Mesenchymal stem cell (in vitro differentiated cells and primary cell): ENCODE data around the gene MICAL3.

Experiments
- DNase-seq: peaks from one replicate; pipeline ENCODE4 v3.0.0-alpha.2; 2013
- H2AFZ ChIP-seq: one replicate; pipeline ENCODE4 v1.6.1; 2013; ENCODE audit warnings: low read depth, mild to moderate bottlenecking, control low read depth, inconsistent platforms, low read length, moderate library complexity
- H2AK5ac ChIP-seq: 2 replicates; pipeline ENCODE4 v1.6.1; 2013; ENCODE audit warnings: low read length, moderate library complexity, mild to moderate bottlenecking, inconsistent platforms; ENCODE audit not compliant: severe bottlenecking
- H2BK120ac ChIP-seq: one replicate; pipeline ENCODE4 v1.6.1; 2013; ENCODE audit warnings: low read depth, mild to moderate bottlenecking, inconsistent platforms, low read length, moderate library complexity
- H2BK12ac ChIP-seq, 2 experiments: one replicate each; pipeline ENCODE4 v1.6.1; 2013; ENCODE audit warnings: inconsistent platforms in 2 of 2, low read length in 2 of 2, mild to moderate bottlenecking in 2 of 2, moderate library complexity in 2 of 2, control low read depth in 1 of 2
- H2BK15ac ChIP-seq: one replicate; pipeline ENCODE4 v1.6.1; 2013; ENCODE audit warnings: mild to moderate bottlenecking, low read depth, inconsistent platforms; ENCODE audit not compliant: poor library complexity, severe bottlenecking
- H2BK5ac ChIP-seq: 2 replicates; pipeline ENCODE4 v1.6.1; 2013; ENCODE audit warnings: low read depth, mild to moderate bottlenecking, low read length, control low read depth, inconsistent platforms; ENCODE audit not compliant: poor library complexity, severe bottlenecking
- H3K14ac ChIP-seq, 2 experiments: one replicate each; pipeline ENCODE4 v1.6.1; 2013; ENCODE audit warnings: inconsistent platforms in 2 of 2, low read length in 2 of 2, control low read depth in 1 of 2, mild to moderate bottlenecking in 1 of 2, moderate library complexity in 1 of 2
- H3K18ac ChIP-seq, 2 experiments: one replicate each; pipeline ENCODE4 v1.6.1; 2013; ENCODE audit warnings: inconsistent platforms in 2 of 2, low read length in 2 of 2, control low read depth in 1 of 2, low read depth in 1 of 2, mild to moderate bottlenecking in 1 of 2
- H3K23ac ChIP-seq, 2 experiments: one replicate each; pipeline ENCODE4 v1.6.1; 2013; ENCODE audit warnings: inconsistent platforms in 2 of 2, low read length in 2 of 2, mild to moderate bottlenecking in 2 of 2, moderate library complexity in 2 of 2, control low read depth in 1 of 2
- H3K27ac ChIP-seq: 2 replicates; pipeline ENCODE4 v1.5.1; 2013; ENCODE audit warnings: mild to moderate bottlenecking, moderate library complexity, low read length, control low read depth, inconsistent platforms; ENCODE audit not compliant: poor library complexity, severe bottlenecking
- H3K27me3 ChIP-seq, 2 experiments: 2 replicates each; pipeline versions ENCODE4 v1.6.1 to v1.7.0; 2013; ENCODE audit warnings: low read length in 2 of 2, mild to moderate bottlenecking in 2 of 2, moderate library complexity in 2 of 2, control low read depth in 1 of 2, inconsistent platforms in 1 of 2; ENCODE audit not compliant: control insufficient read depth in 1 of 2, insufficient read depth in 1 of 2
- H3K36me3 ChIP-seq, 2 experiments: 2 replicates each; pipeline versions ENCODE4 v1.6.1 to v1.7.0; 2013; ENCODE audit warnings: low read length in 2 of 2, control low read depth in 1 of 2, inconsistent platforms in 1 of 2, low read depth in 1 of 2, mild to moderate bottlenecking in 1 of 2; ENCODE audit not compliant: insufficient read depth in 2 of 2, control insufficient read depth in 1 of 2
- H3K4ac ChIP-seq, 2 experiments: one replicate each; pipeline ENCODE4 v1.6.1; 2013; ENCODE audit warnings: inconsistent platforms in 2 of 2, low read length in 2 of 2, mild to moderate bottlenecking in 2 of 2, moderate library complexity in 2 of 2, control low read depth in 1 of 2, low read depth in 1 of 2
- H3K4me1 ChIP-seq: 2 replicates; pipeline ENCODE4 v1.6.1; 2013; ENCODE audit warnings: low read depth, low read length, control low read depth; ENCODE audit not compliant: control insufficient read depth, insufficient read depth
- H3K4me2 ChIP-seq: 2 replicates; pipeline ENCODE4 v1.6.1; 2013; ENCODE audit warnings: low read length, mild to moderate bottlenecking, inconsistent platforms; ENCODE audit not compliant: poor library complexity, severe bottlenecking
- H3K4me3 ChIP-seq, 2 experiments: 2 replicates each; pipeline versions ENCODE4 v1.5.1 to v1.7.0; 2013; ENCODE audit warnings: low read length in 2 of 2, mild to moderate bottlenecking in 2 of 2, control low read depth in 1 of 2, low read depth in 1 of 2; ENCODE audit not compliant: insufficient read depth in 1 of 2
- H3K79me1 ChIP-seq: replicated peaks from 2 replicates; pipeline ENCODE4 v1.6.1; 2013; ENCODE audit warnings: mild to moderate bottlenecking, control low read depth, low read length, inconsistent platforms; ENCODE audit not compliant: poor library complexity, severe bottlenecking
- H3K9ac ChIP-seq: 2 replicates; pipeline ENCODE4 v1.7.0; 2013; ENCODE audit warnings: mild to moderate bottlenecking, low read length, moderate library complexity
- H3K9me3 ChIP-seq: 2 replicates; pipeline ENCODE4 v1.7.0; 2013; ENCODE audit warnings: mild to moderate bottlenecking, low read length; ENCODE audit not compliant: control insufficient read depth
- H4K8ac ChIP-seq: one replicate; pipeline ENCODE4 v1.6.1; 2013; ENCODE audit warnings: inconsistent platforms, mild to moderate bottlenecking, low read length, moderate library complexity
- H4K91ac ChIP-seq: one replicate; pipeline ENCODE4 v1.6.1; 2013; ENCODE audit warnings: mild to moderate bottlenecking, low read length, inconsistent platforms
- WGBS: methylation state at CpG from one replicate; pipeline ENCODE4 v1.1.7; 2013; ENCODE audit warnings: mixed read lengths; 5-methylcytosine and 5-hydroxymethylcytosine counted together

MICAL3 gene

DNA sequence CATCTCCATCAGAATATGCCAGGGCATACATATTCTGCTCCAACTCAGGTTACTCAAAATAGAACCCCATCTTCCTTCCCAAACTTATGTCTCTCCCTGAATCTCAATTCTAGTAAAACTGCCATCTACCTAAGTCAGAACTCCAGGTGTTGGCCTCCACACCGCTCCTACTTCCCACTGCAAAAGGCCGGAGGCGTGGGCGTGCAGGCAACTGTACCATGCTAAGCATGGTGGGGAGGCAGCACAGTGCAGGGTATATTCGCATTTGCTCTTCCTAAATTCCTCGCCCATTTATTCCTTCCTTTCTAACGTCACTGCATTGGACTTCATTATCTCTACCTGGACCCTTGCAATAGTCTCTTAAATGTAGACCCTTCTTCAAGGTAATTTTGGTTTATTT, 97.8 kb downstream of the MICAL3 start:
- H3K4me3 ChIP-seq, result no peak overlapping the region
- no peak overlapping the region for H3K9ac ChIP-seq
- no peak overlapping the region for H2BK15ac ChIP-seq
- no peak overlapping the region for H2BK12ac ChIP-seq
- peaks cover 10% of the 10 kb centered on the region for H3K79me1 ChIP-seq
- H3K18ac ChIP-seq, result no peak overlapping the region
- DNase-seq, result no peak
- peaks cover 0 to 6% of the 10 kb centered on the region in 2 experiments for H3K36me3 ChIP-seq
- H3K4ac ChIP-seq, result no peak overlapping the region
- no peak overlapping the region for H3K23ac ChIP-seq
- no peaks in the 10 kb centered on the region for H3K9me3 ChIP-seq
- H3K4me1 ChIP-seq, result peaks cover 34% of the 10 kb centered on the region
- 97% methylated on average over 5 of the region's 7 CpGs for WGBS
- H3K27ac ChIP-seq, result no peak overlapping the region
- H4K8ac ChIP-seq, result peak overlapping the region; percentile 24
- no peak overlapping the region for H2BK120ac ChIP-seq
- no peak overlapping the region for H2BK5ac ChIP-seq
- peak overlapping the region; percentile 27 for H2AK5ac ChIP-seq
- no peak overlapping the region for H3K14ac ChIP-seq
- no peak overlapping the region for H3K4me2 ChIP-seq
- H3K27me3 ChIP-seq, result no peaks in the 10 kb centered on the region
- no peak overlapping the region for H4K91ac ChIP-seq
- no peak overlapping the region for H2AFZ ChIP-seq

GRCh38 chr22:17925431-17925841, 98.9 kb downstream of the MICAL3 start:
- peaks cover 11% of the 10 kb centered on the region for H3K79me1 ChIP-seq
- no peaks in the 10 kb centered on the region for H3K27me3 ChIP-seq
- H3K4me1 ChIP-seq, result peaks cover 26% of the 10 kb centered on the region
- H3K4me2 ChIP-seq, result no peak overlapping the region
- no peak overlapping the region for H4K91ac ChIP-seq
- no peak overlapping the region for H3K4me3 ChIP-seq
- no peak overlapping the region for H4K8ac ChIP-seq
- WGBS, result 86% methylated on average over 7 of the region's 7 CpGs
- H3K36me3 ChIP-seq, result peaks cover 0 to 1% of the 10 kb centered on the region in 2 experiments
- H3K4ac ChIP-seq, result no peak overlapping the region
- H3K9ac ChIP-seq, result no peak overlapping the region
- peak overlapping the region; percentile 80 for H2AK5ac ChIP-seq
- H2AFZ ChIP-seq, result no peak overlapping the region
- no peak overlapping the region for H3K23ac ChIP-seq
- H2BK12ac ChIP-seq, result no peak overlapping the region
- no peak overlapping the region for H3K27ac ChIP-seq
- no peak overlapping the region for H3K18ac ChIP-seq
- H2BK5ac ChIP-seq, result no peak overlapping the region
- no peak overlapping the region for H2BK120ac ChIP-seq
- no peak overlapping the region for H3K14ac ChIP-seq
- no peak overlapping the region for H2BK15ac ChIP-seq
- DNase-seq, result no peak
- no peaks in the 10 kb centered on the region for H3K9me3 ChIP-seq

- peaks cover 31% of the 10 kb centered on the region for H3K4me1 ChIP-seq
- no peak overlapping the region for H2BK15ac ChIP-seq
- no peak overlapping the region for H2BK12ac ChIP-seq
- no peak overlapping the region for H2AK5ac ChIP-seq
- no peak overlapping the region for H3K27ac ChIP-seq
- H3K18ac ChIP-seq, result no peak overlapping the region
- H4K91ac ChIP-seq, result no peak overlapping the region
- H3K4ac ChIP-seq, result no peak overlapping the region
- no peak overlapping the region for H2BK120ac ChIP-seq
- H3K23ac ChIP-seq, result no peak overlapping the region
- no peak overlapping the region for H3K4me2 ChIP-seq
- peaks cover 12% of the 10 kb centered on the region for H3K79me1 ChIP-seq
- H3K9ac ChIP-seq, result no peak overlapping the region
- H3K4me3 ChIP-seq, result no peak overlapping the region
- no peak overlapping the region for H4K8ac ChIP-seq
- no peaks in the 10 kb centered on the region for H3K9me3 ChIP-seq
- no peaks in the 10 kb centered on the region for H3K27me3 ChIP-seq
- no peak overlapping the region for H2BK5ac ChIP-seq
- no peak for DNase-seq
- no peaks in the 10 kb centered on the region for H3K36me3 ChIP-seq
- WGBS, result 91% methylated on average over 4 of the region's 4 CpGs
- H3K14ac ChIP-seq, result peak overlapping the region in 1 of 2 experiments; percentile 88
- H2AFZ ChIP-seq, result no peak overlapping the region
Measured at GRCh38 chr22:17924735-17925364, 99.5 kb downstream of the MICAL3 start.

DNA sequence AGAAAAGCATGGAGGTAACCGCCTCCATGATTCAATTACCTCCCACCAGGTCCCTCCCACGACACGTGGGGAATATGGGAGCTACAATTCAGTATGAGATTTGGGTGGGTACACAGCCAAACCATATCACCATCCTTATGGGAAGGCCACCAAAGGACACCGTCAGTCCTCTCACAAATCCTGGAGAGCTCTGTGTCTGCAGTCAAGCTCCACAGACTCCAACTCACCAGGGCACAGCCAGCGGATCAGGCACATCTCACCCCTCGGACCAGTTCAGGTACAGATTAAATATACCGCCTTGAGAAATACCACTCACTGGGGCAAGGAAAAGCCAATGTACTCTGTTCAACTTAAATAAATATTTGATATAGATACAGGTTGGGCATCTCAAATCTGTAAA, 100.3 kb downstream of the MICAL3 start:
- Histone ChIP-seq H3K4me3 (no peak overlapping the region), H2BK5ac (no peak overlapping the region), H3K23ac (no peak overlapping the region), H3K4me1 (peaks cover 39% of the 10 kb centered on the region), H3K27ac (no peak overlapping the region), H4K8ac (no peak overlapping the region), H2BK12ac (no peak overlapping the region), H3K79me1 (peaks cover 15% of the 10 kb centered on the region), H3K27me3 (no peaks in the 10 kb centered on the region), H2BK120ac (no peak overlapping the region), H2AFZ (no peak overlapping the region), H2AK5ac (no peak overlapping the region), H2BK15ac (no peak overlapping the region), H3K18ac (peak overlapping the region in 1 of 2 experiments; percentile 28), H3K36me3 (peaks cover 0 to 1% of the 10 kb centered on the region in 2 experiments), H3K4ac (no peak overlapping the region), H4K91ac (no peak overlapping the region), H3K14ac (no peak overlapping the region), H3K9me3 (no peaks in the 10 kb centered on the region), H3K4me2 (no peak overlapping the region), H3K9ac (no peak overlapping the region)
- 99% methylated on average over 5 of the region's 7 CpGs for WGBS
- no peak for DNase-seq
